MM.1S (cell line): ENCODE measurements around the gene SEC11C.

Source experiments
- EZH2 ChIP-seq: fragments of 300-600 bp; sonication (generic); optimal IDR thresholded peaks from 2 replicates; pipeline ENCODE3; 2017; ENCODE audit warnings: low read depth, mild to moderate bottlenecking, antibody characterized with exemption, low read length, mixed read lengths
- EZH2phosphoT487 ChIP-seq: fragments of 300-600 bp; sonication (generic); IDR thresholded peaks from 2 replicates; pipeline ENCODE4 v1.6.1; 2018; ENCODE audit warnings: antibody characterized with exemption, low read length
- TF ChIP-seq, protein P1 (sequence below): fragments of 300-600 bp; sonication (generic); IDR thresholded peaks from 2 replicates; pipeline ENCODE4 v1.5.1; 2016; ENCODE audit warnings: antibody characterized with exemption, low read length, mixed read lengths

DNA sequence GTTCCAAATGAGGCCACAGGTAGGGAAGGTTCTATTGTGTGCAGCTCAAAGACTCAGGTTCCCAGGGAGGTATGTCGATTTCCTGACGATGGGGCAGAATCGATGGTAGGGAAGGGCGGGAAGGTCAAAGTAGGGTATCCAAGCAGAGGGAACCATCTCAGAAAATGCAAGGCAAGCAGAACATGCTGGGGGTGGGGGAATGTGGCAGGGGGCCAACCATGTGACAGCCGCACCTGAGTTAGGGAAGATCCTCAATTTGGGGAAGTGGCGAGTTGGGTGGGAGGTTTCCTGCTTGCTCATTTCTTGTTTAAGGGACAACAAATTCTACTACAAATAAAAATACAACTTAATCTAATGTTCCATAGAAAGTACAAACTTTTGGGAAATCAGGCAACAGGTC is 58.5 kb downstream of the SEC11C start:
- TF ChIP-seq EZH2, result no peak
- TF ChIP-seq, protein P1, sequence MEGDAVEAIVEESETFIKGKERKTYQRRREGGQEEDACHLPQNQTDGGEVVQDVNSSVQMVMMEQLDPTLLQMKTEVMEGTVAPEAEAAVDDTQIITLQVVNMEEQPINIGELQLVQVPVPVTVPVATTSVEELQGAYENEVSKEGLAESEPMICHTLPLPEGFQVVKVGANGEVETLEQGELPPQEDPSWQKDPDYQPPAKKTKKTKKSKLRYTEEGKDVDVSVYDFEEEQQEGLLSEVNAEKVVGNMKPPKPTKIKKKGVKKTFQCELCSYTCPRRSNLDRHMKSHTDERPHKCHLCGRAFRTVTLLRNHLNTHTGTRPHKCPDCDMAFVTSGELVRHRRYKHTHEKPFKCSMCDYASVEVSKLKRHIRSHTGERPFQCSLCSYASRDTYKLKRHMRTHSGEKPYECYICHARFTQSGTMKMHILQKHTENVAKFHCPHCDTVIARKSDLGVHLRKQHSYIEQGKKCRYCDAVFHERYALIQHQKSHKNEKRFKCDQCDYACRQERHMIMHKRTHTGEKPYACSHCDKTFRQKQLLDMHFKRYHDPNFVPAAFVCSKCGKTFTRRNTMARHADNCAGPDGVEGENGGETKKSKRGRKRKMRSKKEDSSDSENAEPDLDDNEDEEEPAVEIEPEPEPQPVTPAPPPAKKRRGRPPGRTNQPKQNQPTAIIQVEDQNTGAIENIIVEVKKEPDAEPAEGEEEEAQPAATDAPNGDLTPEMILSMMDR, result no peak
- TF ChIP-seq EZH2phosphoT487, result no peak
